HepG2 (cell line): ENCODE measurements around the gene GHSR. TPM values are rescaled to one million over a fixed set of nuclear protein-coding genes. Genes with fewer than 3 reads are reported as not detected.
A peak's percentile ranks its signal among the peaks of the same experiment; 100 is the strongest.

ENCODE experiments used
- ATAC-seq: fragments of 200-7000 bp; cut with Tn5 transposase; 3 replicates; pipeline ENCODE4 v1.9.1; 2020; ENCODE audit warnings: mild to moderate bottlenecking, moderate library complexity
- BruUV-seq: library from RNA; stranded (reverse); fragments of 400-500 nt; replicated peaks from 2 replicates; lab custom pipeline; 2021; lab: Mats Ljungman, UMichigan
- CTCF ChIA-PET: fragments of 300-600 bp; formaldehyde crosslinking; extraction: SDS; loops from one replicate; lab custom pipeline; 2021; ENCODE audit warnings: low total read pairs, inconsistent platforms, low intra/inter-chr PET ratio; lab: Yijun Ruan, JAX
- POLR2A ChIA-PET: fragments of 350-600 bp; sonication (Branson Sonifier 250); formaldehyde crosslinking; loops from one replicate; lab custom pipeline; 2020; ENCODE audit warnings: antibody characterized with exemption, inconsistent platforms; lab: Yijun Ruan, JAX
- DNase-seq: peaks from one replicate; pipeline ENCODE4 v3.0.0-alpha.2; 2015; ENCODE audit warnings: low spot score
- FAIRE-seq: peaks from 3 replicates; lab custom pipeline; 2011; peaks lifted over from hg19 to GRCh38; lab: Jason Lieb, UNC
- H2AFZ ChIP-seq: one replicate; pipeline ENCODE4 v1.6.1; 2011; ENCODE audit warnings: low read length, inconsistent platforms
- H3K27ac ChIP-seq: fragments of 300-600 bp; 3 replicates; pipeline ENCODE4 v1.8.0; 2011; ENCODE audit warnings: mixed run types, mild to moderate bottlenecking, mixed read lengths, low read length, inconsistent platforms; ENCODE audit not compliant: insufficient read depth; ENCODE audit errors: extremely low read length
- H3K27me3 ChIP-seq, 2 experiments: fragments of 200-600 bp in 1 of 2; 2 replicates in 1 of 2; 3 replicates in 1 of 2; pipeline versions ENCODE4 v1.6.0 to v1.8.0; 2011; ENCODE audit warnings: low read length in 2 of 2, mild to moderate bottlenecking in 2 of 2, moderate library complexity in 2 of 2, inconsistent platforms in 1 of 2; ENCODE audit not compliant: insufficient read depth in 2 of 2, control insufficient read depth in 1 of 2
- H3K36me3 ChIP-seq, 2 experiments: fragments of 200-600 bp in 1 of 2; replicated peaks in 1 of 2; 2 replicates in 1 of 2; 3 replicates in 1 of 2; pipeline versions ENCODE4 v1.5.1 to v1.8.0; 2011; ENCODE audit warnings: low read length in 2 of 2, inconsistent platforms in 1 of 2; ENCODE audit not compliant: insufficient read depth in 2 of 2, control insufficient read depth in 1 of 2
- H3K4me1 ChIP-seq: 2 replicates; pipeline ENCODE4 v1.5.1; 2012; ENCODE audit warnings: low read length, inconsistent platforms; ENCODE audit not compliant: insufficient read depth
- H3K4me2 ChIP-seq: 2 replicates; pipeline ENCODE4 v1.6.0; 2011; ENCODE audit warnings: low read depth, low read length, inconsistent platforms
- H3K4me3 ChIP-seq, 3 experiments: fragments of 200-600 bp in 1 of 3; sonication (generic), shearing (Covaris generic) in 1 of 3; replicated peaks in 1 of 3; 2 replicates each; pipeline ENCODE4 v1.5.1; 2011 to 2016; ENCODE audit warnings: low read length in 3 of 3, inconsistent platforms in 2 of 3, low read depth in 2 of 3, mild to moderate bottlenecking in 2 of 3, control low read depth in 1 of 3, mixed read lengths in 1 of 3; ENCODE audit not compliant: insufficient read depth in 1 of 3
- H3K79me2 ChIP-seq: one replicate; pipeline ENCODE4 v1.6.1; 2011; ENCODE audit warnings: low read length, inconsistent platforms; ENCODE audit not compliant: insufficient read depth
- H3K9ac ChIP-seq: 2 replicates; pipeline ENCODE4 v1.6.0; 2011; ENCODE audit warnings: mild to moderate bottlenecking, low read depth, low read length, inconsistent platforms; ENCODE audit not compliant: insufficient read depth
- H3K9me3 ChIP-seq: 2 replicates; pipeline ENCODE4 v1.5.1; 2012; ENCODE audit warnings: mild to moderate bottlenecking, low read length
- H4K20me1 ChIP-seq: 2 replicates; pipeline ENCODE4 v1.6.0; 2011; ENCODE audit warnings: inconsistent platforms, mild to moderate bottlenecking, low read length, moderate library complexity; ENCODE audit not compliant: insufficient read depth
- AKAP8 ChIP-seq: sonication (generic); formaldehyde crosslinking; IDR thresholded peaks from 2 replicates; pipeline ENCODE4 v1.5.1; 2020; ENCODE audit warnings: mild to moderate bottlenecking, missing genetic modification reagents
- CENPT ChIP-seq: sonication (generic); formaldehyde crosslinking; IDR thresholded peaks from 2 replicates; pipeline ENCODE4 v1.8.0; 2022; ENCODE audit warnings: low read depth, mild to moderate bottlenecking, moderate library complexity, missing genetic modification reagents
- STAG1 ChIP-seq: sonication (generic); formaldehyde crosslinking; IDR thresholded peaks from 2 replicates; pipeline ENCODE4 v1.4.0; 2020; ENCODE audit warnings: missing genetic modification reagents
- ZFP90 ChIP-seq: sonication (generic); formaldehyde crosslinking; IDR thresholded peaks from 2 replicates; pipeline ENCODE4 v1.8.0; 2022; ENCODE audit warnings: missing genetic modification reagents, mild to moderate bottlenecking, inconsistent platforms, borderline replicate concordance
- ZNF263 ChIP-seq: sonication (generic); formaldehyde crosslinking; IDR thresholded peaks from 2 replicates; pipeline ENCODE4 v1.4.0; 2020; ENCODE audit warnings: missing genetic modification reagents
- ZNF343 ChIP-seq: sonication (generic); formaldehyde crosslinking; IDR thresholded peaks from 2 replicates; pipeline ENCODE4 v1.4.0; 2020; ENCODE audit warnings: mild to moderate bottlenecking, missing genetic modification reagents
- ZNF431 ChIP-seq: sonication (generic); formaldehyde crosslinking; IDR thresholded peaks from 2 replicates; pipeline ENCODE4 v1.9.0; 2022; ENCODE audit warnings: missing genetic modification reagents, low read depth, mild to moderate bottlenecking, borderline replicate concordance
- WGBS: methylation state at CpG from one replicate; pipeline ENCODE4 v1.1.6; 2017; ENCODE audit warnings: low lambda C conversion rate; 5-methylcytosine and 5-hydroxymethylcytosine counted together
- in situ Hi-C: cut with HindIII; loops from 2 replicates; pipeline ENCODE4 v1.10.0; 2017; ENCODE audit warnings: low pct_unique_long_range_greater_than_20kb; ENCODE audit not compliant: extremely low pct_ligation_motif_present
- intact Hi-C: fragments of 100-400 bp; cut with micrococcal nuclease; formaldehyde crosslinking; loops from one replicate; pipeline ENCODE4 v1.10.0; 2022; ENCODE audit not compliant: unreplicated experiment
- polyA plus RNA-seq, 8 experiments: library from polyadenylated mRNA; depleted of rRNA in 3 of 8; stranded (reverse) in 7 of 8; unstranded in 1 of 8; fragments of >200 nt; fragmentation: Illumina TruSeq in 4 of 8; extraction: Trizol in 4 of 8; gene quantifications; 2 replicates each; pipeline versions ENCODE4 v1.2.1 to v1.2.3, GENCODE V29; 2011 to 2016; ENCODE audit warnings: low read depth in 4 of 8, missing spikeins in 1 of 8, mixed read lengths in 1 of 8; ENCODE audit not compliant: insufficient read depth in 1 of 8
- total RNA-seq, 5 experiments: library from RNA; depleted of rRNA; stranded (reverse); fragments of >200 nt; fragmentation: Illumina TruSeq; extraction: Trizol; gene quantifications; 2 replicates each; pipeline ENCODE4 v1.2.3, GENCODE V29; 2016; ENCODE audit warnings: low read depth in 1 of 5
- TF ChIP-seq, protein P1 (sequence below): sonication (generic); formaldehyde crosslinking; IDR thresholded peaks from 2 replicates; pipeline ENCODE4 v1.5.0; 2020; ENCODE audit warnings: mild to moderate bottlenecking, missing genetic modification reagents, moderate library complexity
- TF ChIP-seq, protein P2 (sequence below): sonication (generic); formaldehyde crosslinking; IDR thresholded peaks from 2 replicates; pipeline ENCODE4 v1.4.0; 2020; ENCODE audit warnings: missing genetic modification reagents, borderline replicate concordance

The GHSR gene
- total and polyA plus RNA-seq, 2 of the 13 experiments (the other 11 are each of a cell fraction or from before 2014, with no cell fraction given): not detected

DNA sequence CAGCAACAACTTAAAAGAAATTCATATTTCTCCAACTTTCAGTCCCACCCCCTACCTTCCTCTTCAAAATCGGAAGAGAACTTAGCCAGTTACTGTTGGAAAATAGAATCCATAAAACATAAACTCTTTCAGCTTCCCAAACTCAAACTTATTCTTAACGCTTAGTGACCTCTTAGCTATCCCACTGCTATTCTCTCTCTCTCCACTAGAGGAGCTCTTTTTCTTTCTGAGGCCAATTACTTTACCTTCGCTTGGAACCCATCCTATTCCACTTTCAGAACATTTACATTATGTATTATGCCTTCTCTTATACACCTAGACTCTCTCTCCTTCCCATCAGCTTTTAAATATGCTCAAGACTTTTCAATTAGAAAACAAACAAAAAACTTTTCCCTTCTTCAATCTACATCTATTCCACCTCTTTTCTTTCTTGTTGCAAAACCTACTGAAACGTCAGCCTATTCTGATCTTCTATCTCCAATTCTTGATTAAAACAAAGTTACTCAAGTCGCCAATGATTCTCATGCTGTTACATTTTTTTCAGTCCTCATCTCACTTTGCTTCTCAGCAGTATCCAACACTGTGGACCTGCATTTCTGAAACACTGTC lies 13.4 kb upstream of the GHSR start:
- DNase-seq (peak; percentile 34), FAIRE-seq (peak; percentile 76), ATAC-seq (peak; percentile 77)
- ChIA-PET CTCF (interaction anchor here (1.9 kb wide), 1 partner anchor 16 kb away, joined by 7 read pairs; no protein-coding TSS in a partner anchor), POLR2A (no interaction called here)
- Histone ChIP-seq H3K27ac (no peak overlapping the region), H3K9me3 (no peaks in the 10 kb centered on the region), H4K20me1 (no peaks in the 10 kb centered on the region), H3K4me1 (no peaks in the 10 kb centered on the region), H3K36me3 (no peaks in the 10 kb centered on the region), H3K4me2 (no peak overlapping the region), H3K4me3 (no peak overlapping the region), H3K79me2 (no peaks in the 10 kb centered on the region), H3K9ac (no peak overlapping the region), H2AFZ (no peak overlapping the region), H3K27me3 (peaks cover 0 to 5% of the 10 kb centered on the region in 2 experiments; a peak in 2 of 5 replicates)
- no TSS peak for BruUV-seq
- in situ Hi-C loops (no loop called here), intact Hi-C loops (no loop called here)
- 20% methylated on average over 5 of the region's 5 CpGs for whole genome bisulfite sequencing
- peak; percentile 68 for TF ChIP-seq STAG1
- TF ChIP-seq CENPT: no peak
- TF ChIP-seq, protein P1, sequence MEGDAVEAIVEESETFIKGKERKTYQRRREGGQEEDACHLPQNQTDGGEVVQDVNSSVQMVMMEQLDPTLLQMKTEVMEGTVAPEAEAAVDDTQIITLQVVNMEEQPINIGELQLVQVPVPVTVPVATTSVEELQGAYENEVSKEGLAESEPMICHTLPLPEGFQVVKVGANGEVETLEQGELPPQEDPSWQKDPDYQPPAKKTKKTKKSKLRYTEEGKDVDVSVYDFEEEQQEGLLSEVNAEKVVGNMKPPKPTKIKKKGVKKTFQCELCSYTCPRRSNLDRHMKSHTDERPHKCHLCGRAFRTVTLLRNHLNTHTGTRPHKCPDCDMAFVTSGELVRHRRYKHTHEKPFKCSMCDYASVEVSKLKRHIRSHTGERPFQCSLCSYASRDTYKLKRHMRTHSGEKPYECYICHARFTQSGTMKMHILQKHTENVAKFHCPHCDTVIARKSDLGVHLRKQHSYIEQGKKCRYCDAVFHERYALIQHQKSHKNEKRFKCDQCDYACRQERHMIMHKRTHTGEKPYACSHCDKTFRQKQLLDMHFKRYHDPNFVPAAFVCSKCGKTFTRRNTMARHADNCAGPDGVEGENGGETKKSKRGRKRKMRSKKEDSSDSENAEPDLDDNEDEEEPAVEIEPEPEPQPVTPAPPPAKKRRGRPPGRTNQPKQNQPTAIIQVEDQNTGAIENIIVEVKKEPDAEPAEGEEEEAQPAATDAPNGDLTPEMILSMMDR (CRISPR knock-in tag): peak; percentile 64
- TF ChIP-seq ZNF431 (CRISPR knock-in tag): no peak
- TF ChIP-seq, protein P2, sequence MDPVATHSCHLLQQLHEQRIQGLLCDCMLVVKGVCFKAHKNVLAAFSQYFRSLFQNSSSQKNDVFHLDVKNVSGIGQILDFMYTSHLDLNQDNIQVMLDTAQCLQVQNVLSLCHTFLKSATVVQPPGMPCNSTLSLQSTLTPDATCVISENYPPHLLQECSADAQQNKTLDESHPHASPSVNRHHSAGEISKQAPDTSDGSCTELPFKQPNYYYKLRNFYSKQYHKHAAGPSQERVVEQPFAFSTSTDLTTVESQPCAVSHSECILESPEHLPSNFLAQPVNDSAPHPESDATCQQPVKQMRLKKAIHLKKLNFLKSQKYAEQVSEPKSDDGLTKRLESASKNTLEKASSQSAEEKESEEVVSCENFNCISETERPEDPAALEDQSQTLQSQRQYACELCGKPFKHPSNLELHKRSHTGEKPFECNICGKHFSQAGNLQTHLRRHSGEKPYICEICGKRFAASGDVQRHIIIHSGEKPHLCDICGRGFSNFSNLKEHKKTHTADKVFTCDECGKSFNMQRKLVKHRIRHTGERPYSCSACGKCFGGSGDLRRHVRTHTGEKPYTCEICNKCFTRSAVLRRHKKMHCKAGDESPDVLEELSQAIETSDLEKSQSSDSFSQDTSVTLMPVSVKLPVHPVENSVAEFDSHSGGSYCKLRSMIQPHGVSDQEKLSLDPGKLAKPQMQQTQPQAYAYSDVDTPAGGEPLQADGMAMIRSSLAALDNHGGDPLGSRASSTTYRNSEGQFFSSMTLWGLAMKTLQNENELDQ (CRISPR knock-in tag): no peak
- no peak for TF ChIP-seq ZNF343 (CRISPR knock-in tag)
- no peak for TF ChIP-seq AKAP8
- TF ChIP-seq ZNF263 (CRISPR knock-in tag): no peak
- no peak for TF ChIP-seq ZFP90 (CRISPR knock-in tag)
